ENCODE results near the gene IGFBP6. TPM values are rescaled to one million over a fixed set of nuclear protein-coding genes. Genes with fewer than 3 reads are reported as not detected.

IGFBP6 gene
- total RNA-seq, 3 donors from 2014 or later: 10.0 to 93.4 (median 27.1) TPM

- TF ChIP-seq CTCF (IDR thresholded peaks at IDR 0.05): no peak
- peak; percentile 43 to 75 (median 48) for DNase-seq
- Histone ChIP-seq H3K4me1 (ENCODE audit: low read depth) (peaks cover 11% of the 10 kb centered on the region), H3K4me3 (no peak overlapping the region), H3K36me3 (ENCODE audit: low read depth) (no peaks in the 10 kb centered on the region), H3K9me3 (no peaks in the 10 kb centered on the region)
- ATAC-seq: peak; percentile 39
- intact Hi-C loops (cut with DNase I, micrococcal nuclease): loop anchor here in 1 of 2 donors (5.0 kb wide), 1 partner anchor 34 kb away; no protein-coding TSS in a partner anchor
Measured at GRCh38 chr12:53096089-53096741, 1.3 kb upstream of the IGFBP6 start.

GRCh38 chr12:53096759-53097158 lies 708 bp upstream of the IGFBP6 start:
- no peak for TF ChIP-seq CTCF (IDR thresholded peaks at IDR 0.05)

DNA sequence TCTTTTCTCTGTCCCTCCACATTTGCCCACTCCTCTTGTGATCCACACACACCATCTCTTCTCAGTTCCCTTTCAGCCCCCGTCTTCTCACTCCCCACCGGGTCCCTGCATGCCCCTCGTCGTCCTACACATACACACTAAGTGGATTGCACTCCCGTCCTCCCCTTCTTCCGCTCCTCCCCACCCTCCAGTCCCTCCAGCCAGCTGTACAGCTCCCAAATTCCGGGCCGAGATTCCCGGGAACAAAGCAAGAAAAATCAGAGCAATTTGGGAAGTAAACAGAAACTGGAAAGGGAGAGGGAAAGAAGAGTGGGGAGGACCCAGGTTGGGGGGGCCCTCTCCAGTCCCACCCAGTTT lies 282 bp upstream of the IGFBP6 start:
- Histone ChIP-seq H3K4me3 (no peak overlapping the region), H3K9me3 (no peaks in the 10 kb centered on the region), H3K4me1 (ENCODE audit: low read depth) (peaks cover 11% of the 10 kb centered on the region), H3K36me3 (ENCODE audit: low read depth) (no peaks in the 10 kb centered on the region)
- DNase-seq (no peak), ATAC-seq (peak; percentile 9)
- TF ChIP-seq CTCF (IDR thresholded peaks at IDR 0.05): no peak
- intact Hi-C loops (cut with DNase I, micrococcal nuclease): loop anchor here in 1 of 2 donors (5.0 kb wide), 1 partner anchor 35 kb away; no protein-coding TSS in a partner anchor

More at GRCh38 chr12:53096759-53097158, 708 bp upstream of the IGFBP6 start:
- Histone ChIP-seq H3K4me3 (no peak overlapping the region), H3K9me3 (no peaks in the 10 kb centered on the region), H3K4me1 (ENCODE audit: low read depth) (peaks cover 11% of the 10 kb centered on the region), H3K36me3 (ENCODE audit: low read depth) (no peaks in the 10 kb centered on the region)
- ATAC-seq (no peak), DNase-seq (no peak)
- intact Hi-C loops (cut with DNase I, micrococcal nuclease): loop anchor here in 1 of 2 donors (5.0 kb wide), 1 partner anchor 34 kb away; no protein-coding TSS in a partner anchor

- DNase-seq: no peak
- H3K4me1 ChIP-seq (ENCODE audit: low read depth): peaks cover 17% of the 10 kb centered on the region
- peak; percentile 5 for ATAC-seq
- intact Hi-C loops (cut with DNase I, micrococcal nuclease): loop anchor here in 1 of 2 donors (5.0 kb wide), 1 partner anchor 36 kb away; no protein-coding TSS in a partner anchor
- H3K36me3 ChIP-seq (ENCODE audit: low read depth): no peaks in the 10 kb centered on the region
- H3K4me3 ChIP-seq: no peak overlapping the region
- H3K9me3 ChIP-seq: no peaks in the 10 kb centered on the region
- no peak for TF ChIP-seq CTCF (IDR thresholded peaks at IDR 0.05)
Measured at GRCh38 chr12:53098354-53098981, 1.0 kb downstream of the IGFBP6 start.

DNA sequence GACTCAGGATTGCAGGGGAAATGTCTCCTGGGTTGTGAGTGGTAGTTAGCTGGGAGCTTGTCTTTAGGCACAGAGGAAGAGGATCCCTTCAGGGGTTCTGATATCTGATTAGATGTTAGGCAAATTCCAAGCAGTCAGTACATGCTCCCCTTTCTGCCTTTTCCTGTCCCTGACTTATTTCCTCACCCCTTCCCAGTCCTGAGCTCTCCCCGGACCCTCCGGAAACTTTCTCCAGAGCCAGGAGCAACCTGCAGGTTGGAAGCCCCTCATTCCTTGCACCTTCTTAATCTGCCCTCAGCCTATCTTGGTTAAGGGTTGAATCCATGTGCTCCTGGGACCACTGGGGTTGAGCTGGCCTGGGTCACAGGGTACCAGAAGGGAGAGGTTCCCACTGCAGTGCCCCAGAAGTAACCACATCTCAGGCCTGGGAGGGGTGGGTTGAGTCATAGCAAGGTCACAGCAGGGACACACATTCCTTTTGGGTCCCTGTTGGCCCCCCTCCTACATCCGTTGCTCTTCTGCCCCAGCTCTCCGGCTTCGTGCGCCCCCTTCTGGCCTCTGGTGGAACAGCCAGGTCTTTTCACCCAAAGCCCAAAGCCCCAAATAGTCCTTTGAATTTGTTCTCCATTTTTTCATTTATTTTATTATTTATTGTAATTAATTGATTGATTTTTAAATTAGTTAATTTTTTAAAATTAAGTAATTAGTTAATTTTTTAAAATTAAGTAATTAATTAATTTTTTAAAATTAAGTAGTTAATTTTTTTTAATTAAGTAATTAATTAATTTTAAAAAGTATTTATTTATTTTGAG lies 1.8 kb downstream of the IGFBP6 start:
- peak; percentile 66 for ATAC-seq
- Histone ChIP-seq H3K4me1 (ENCODE audit: low read depth) (peaks cover 17% of the 10 kb centered on the region), H3K4me3 (no peak overlapping the region), H3K9me3 (no peaks in the 10 kb centered on the region), H3K36me3 (ENCODE audit: low read depth) (no peaks in the 10 kb centered on the region)
- intact Hi-C loops (cut with DNase I, micrococcal nuclease): loop anchor here in 1 of 2 donors (5.0 kb wide), 1 partner anchor 37 kb away; no protein-coding TSS in a partner anchor
- peak; percentile 86 to 91 (median 89) for DNase-seq
- peak; percentile 97 for TF ChIP-seq CTCF (IDR thresholded peaks at IDR 0.05)
